ENCODE results near the gene ODR4.
A peak's percentile ranks its signal among the peaks of the same experiment; 100 is the strongest.

- TF ChIP-seq CTCF (IDR thresholded peaks at IDR 0.05; ENCODE audit: poor library complexity, severe bottlenecking) = peak; percentile 70
- TF ChIP-seq POLR2AphosphoS5 (IDR thresholded peaks at IDR 0.05) = no peak
- peak; percentile 68 for TF ChIP-seq RAD21 (conservative IDR thresholded peaks at IDR 0.05)
- peak; percentile 67 for TF ChIP-seq SMC3 (conservative IDR thresholded peaks at IDR 0.05; ENCODE audit: poor library complexity)
- TF ChIP-seq TAF1 (IDR thresholded peaks at IDR 0.05; ENCODE audit: low read depth) = no peak
- TF ChIP-seq EZH2 (IDR thresholded peaks at IDR 0.05; ENCODE audit: borderline replicate concordance, insufficient read depth, low read length, poor library complexity, severe bottlenecking) = no peak
Measured at GRCh38 chr1:186404454-186405051, 28.9 kb downstream of the ODR4 start.

Data from neural cell (in vitro differentiated cells).